ENCODE results near the gene COMMD1. TPM values are rescaled to one million over a fixed set of nuclear protein-coding genes. Genes with fewer than 3 reads are reported as not detected.

Gene COMMD1
- polyA plus RNA-seq, 1 of the 3 experiments (the other 2 are of a cell fraction): 32.5 TPM

GRCh38 chr2:62144689-62145477 lies 239.4 kb downstream of the COMMD1 start:
- H4K20me1 ChIP-seq (ENCODE audit: insufficient read depth): no peaks in the 10 kb centered on the region
- ChIA-PET POLR2A (no interaction called here), CTCF (no interaction called here)
- no peaks in the 10 kb centered on the region for H3K27me3 ChIP-seq (ENCODE audit: insufficient read depth)
- H2AFZ ChIP-seq (ENCODE audit: low read depth): no peak overlapping the region
- no peaks in the 10 kb centered on the region for H3K79me2 ChIP-seq (ENCODE audit: insufficient read depth)
- H3K9ac ChIP-seq: no peak overlapping the region
- peaks cover 21% of the 10 kb centered on the region for H3F3A ChIP-seq (replicated peaks; ENCODE audit: insufficient read depth)
- H3K27ac ChIP-seq (ENCODE audit: low read depth in 2 of 2, low read length in 1 of 2): no peak overlapping the region
- no peaks in the 10 kb centered on the region for H3K9me2 ChIP-seq
- WGBS (ENCODE audit: low lambda C conversion rate): 93% methylated on average over 5 of the region's 5 CpGs
- no peaks in the 10 kb centered on the region for H3K36me3 ChIP-seq (replicated peaks in 1 of 2; ENCODE audit: control insufficient read depth in 1 of 2, insufficient read depth in 2 of 2, low read length in 1 of 2)
- H3K4me3 ChIP-seq (ENCODE audit: low read depth in 2 of 2, low read length in 1 of 2): no peak overlapping the region
- H3K4me2 ChIP-seq: no peak overlapping the region
- TF ChIP-seq TCF12 (IDR thresholded peaks at IDR 0.05) (no peak), IRF3 (IDR thresholded peaks at IDR 0.05; ENCODE audit: low read depth, low read length) (no peak), JUND (IDR thresholded peaks at IDR 0.05) (no peak), RFX5 (IDR thresholded peaks at IDR 0.05; ENCODE audit: low read length) (no peak), FOXJ3 (CRISPR knock-in tag; IDR thresholded peaks at IDR 0.05) (no peak), GABPA (IDR thresholded peaks at IDR 0.05; ENCODE audit: low read depth) (no peak), RCOR1 (IDR thresholded peaks at IDR 0.05; ENCODE audit: low read length) (no peak), NFIC (IDR thresholded peaks at IDR 0.05; ENCODE audit: borderline replicate concordance) (no peak), ZBTB33 (IDR thresholded peaks at IDR 0.05; ENCODE audit: borderline replicate concordance, low read depth) (no peak), CHD2 (IDR thresholded peaks at IDR 0.05; ENCODE audit: low read length, partially characterized antibody) (no peak), FOSL2 (IDR thresholded peaks at IDR 0.05; ENCODE audit: borderline replicate concordance, low read depth) (no peak), RXRA (IDR thresholded peaks at IDR 0.05; ENCODE audit: borderline replicate concordance, low read depth) (no peak), EP300 (IDR thresholded peaks at IDR 0.05; ENCODE audit: borderline replicate concordance in 1 of 2, low read depth in 1 of 2, low read length in 1 of 2) (no peak), TEAD4 (IDR thresholded peaks at IDR 0.05; ENCODE audit: borderline replicate concordance, insufficient read depth) (no peak), FOXM1 (IDR thresholded peaks at IDR 0.05; ENCODE audit: low read depth) (no peak), MEF2A (IDR thresholded peaks at IDR 0.05; ENCODE audit: borderline replicate concordance, low read depth) (no peak)
- TF ChIP-seq, protein P1, sequence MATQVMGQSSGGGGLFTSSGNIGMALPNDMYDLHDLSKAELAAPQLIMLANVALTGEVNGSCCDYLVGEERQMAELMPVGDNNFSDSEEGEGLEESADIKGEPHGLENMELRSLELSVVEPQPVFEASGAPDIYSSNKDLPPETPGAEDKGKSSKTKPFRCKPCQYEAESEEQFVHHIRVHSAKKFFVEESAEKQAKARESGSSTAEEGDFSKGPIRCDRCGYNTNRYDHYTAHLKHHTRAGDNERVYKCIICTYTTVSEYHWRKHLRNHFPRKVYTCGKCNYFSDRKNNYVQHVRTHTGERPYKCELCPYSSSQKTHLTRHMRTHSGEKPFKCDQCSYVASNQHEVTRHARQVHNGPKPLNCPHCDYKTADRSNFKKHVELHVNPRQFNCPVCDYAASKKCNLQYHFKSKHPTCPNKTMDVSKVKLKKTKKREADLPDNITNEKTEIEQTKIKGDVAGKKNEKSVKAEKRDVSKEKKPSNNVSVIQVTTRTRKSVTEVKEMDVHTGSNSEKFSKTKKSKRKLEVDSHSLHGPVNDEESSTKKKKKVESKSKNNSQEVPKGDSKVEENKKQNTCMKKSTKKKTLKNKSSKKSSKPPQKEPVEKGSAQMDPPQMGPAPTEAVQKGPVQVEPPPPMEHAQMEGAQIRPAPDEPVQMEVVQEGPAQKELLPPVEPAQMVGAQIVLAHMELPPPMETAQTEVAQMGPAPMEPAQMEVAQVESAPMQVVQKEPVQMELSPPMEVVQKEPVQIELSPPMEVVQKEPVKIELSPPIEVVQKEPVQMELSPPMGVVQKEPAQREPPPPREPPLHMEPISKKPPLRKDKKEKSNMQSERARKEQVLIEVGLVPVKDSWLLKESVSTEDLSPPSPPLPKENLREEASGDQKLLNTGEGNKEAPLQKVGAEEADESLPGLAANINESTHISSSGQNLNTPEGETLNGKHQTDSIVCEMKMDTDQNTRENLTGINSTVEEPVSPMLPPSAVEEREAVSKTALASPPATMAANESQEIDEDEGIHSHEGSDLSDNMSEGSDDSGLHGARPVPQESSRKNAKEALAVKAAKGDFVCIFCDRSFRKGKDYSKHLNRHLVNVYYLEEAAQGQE (IDR thresholded peaks at IDR 0.05; ENCODE audit: low read depth, low read length): no peak
- DNase-seq: no peak
- H3K9me3 ChIP-seq: no peaks in the 10 kb centered on the region
- H3K4me1 ChIP-seq (ENCODE audit: control insufficient read depth in 1 of 2, insufficient read depth in 2 of 2, low read depth in 1 of 2, low read length in 1 of 2): peaks cover 7 to 10% of the 10 kb centered on the region in 2 experiments; a peak in 2 of 4 replicates
